ENCODE data around the gene CPED1.

GRCh38 chr7:121276313-121276712 lies 287.8 kb downstream of the CPED1 start:
- TF ChIP-seq POLR2A (IDR thresholded peaks at IDR 0.05) (no peak), EP300 (IDR thresholded peaks at IDR 0.05) (no peak), CTCF (IDR thresholded peaks at IDR 0.05) (no peak)

Measured in tibial nerve (tissue), 4 donors.